GM19395 (cell line): ENCODE measurements around the gene APBA2.

Experiments
- ATAC-seq: cut with Tn5 transposase; IDR thresholded peaks from one replicate; pipeline ENCODE4 v1.9.1; 2021; ENCODE audit warnings: mild to moderate bottlenecking, moderate library complexity; ENCODE audit not compliant: unreplicated experiment

The APBA2 gene

DNA sequence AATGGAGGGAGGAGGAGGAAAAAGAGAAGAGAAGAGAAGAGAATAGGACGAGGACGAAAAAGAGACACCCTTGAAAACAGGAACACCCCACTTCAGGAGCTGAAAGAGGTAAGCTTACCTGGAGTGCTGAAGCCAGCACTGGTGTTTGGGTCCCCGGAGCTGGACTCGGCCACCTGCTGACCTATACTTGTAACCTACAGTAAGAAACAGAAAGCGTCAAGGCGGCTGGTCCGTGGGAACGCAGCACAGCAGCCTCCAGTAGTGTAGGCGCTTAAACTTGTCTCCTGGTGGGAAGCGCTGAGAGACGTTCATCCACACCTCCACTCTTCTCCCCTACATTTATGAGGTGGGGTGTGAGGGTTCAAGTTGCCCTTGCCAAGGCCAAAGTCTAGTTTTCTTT lies 242.9 kb downstream of the APBA2 start:
- no peak for ATAC-seq

DNA sequence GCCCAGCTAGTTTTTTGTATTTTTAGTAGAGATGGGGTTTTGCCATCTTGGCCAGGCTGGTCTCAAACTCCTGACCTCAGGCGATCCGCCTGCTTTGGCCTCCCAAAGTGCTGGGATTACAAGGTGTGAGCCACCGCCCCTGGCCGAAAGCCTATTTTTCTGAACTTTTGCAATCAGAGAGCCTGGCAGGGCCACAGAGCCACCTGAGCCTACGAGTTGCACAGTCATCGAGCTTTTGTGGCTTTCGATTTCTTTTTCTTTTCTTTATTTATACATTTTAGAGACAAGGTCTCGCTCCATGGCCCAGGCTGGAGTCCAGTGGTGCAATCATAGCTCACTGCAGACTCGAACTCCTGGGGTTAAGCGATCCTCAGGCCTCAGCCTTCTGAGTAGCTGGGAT lies 243.4 kb downstream of the APBA2 start:
- no peak for ATAC-seq

DNA sequence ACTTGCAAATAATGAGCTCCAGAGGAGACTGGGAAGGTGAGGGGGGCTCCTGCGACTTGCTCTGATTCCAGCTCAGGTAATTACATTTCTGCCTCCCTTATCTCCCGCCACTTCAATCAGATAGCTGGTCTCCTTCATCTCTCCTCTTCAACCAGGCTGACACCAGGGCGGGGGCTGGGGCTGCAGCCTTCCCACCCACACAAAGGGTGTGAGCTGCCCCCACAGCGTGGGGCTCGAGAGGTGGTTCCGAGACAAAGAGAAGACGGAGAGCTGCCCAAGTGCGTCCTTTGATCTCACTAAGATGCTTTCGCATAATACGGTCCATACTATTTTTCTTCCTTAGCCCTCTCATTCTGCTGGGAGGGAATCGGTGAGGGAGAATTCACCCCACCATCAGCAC lies 244.2 kb downstream of the APBA2 start:
- no peak for ATAC-seq

DNA sequence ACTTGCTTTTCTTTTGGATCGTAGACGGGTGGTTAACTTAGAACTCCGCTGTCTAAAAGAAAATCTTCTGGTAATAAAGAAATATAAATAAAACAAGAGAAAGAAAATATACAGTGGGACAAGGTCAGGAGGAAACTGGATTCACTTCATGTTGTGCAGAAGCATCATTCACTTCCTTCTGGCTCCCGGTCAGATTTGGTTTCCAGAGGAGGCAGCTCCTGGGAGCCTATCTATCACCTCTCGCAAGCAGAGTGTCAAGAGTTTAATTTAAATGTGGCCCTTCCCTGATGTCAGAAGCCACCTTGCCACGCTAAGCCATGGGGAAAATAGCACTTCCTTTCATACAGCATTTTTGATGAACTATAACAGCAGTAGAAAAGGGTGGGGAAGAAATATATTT lies 244.7 kb downstream of the APBA2 start:
- ATAC-seq, result no peak

DNA sequence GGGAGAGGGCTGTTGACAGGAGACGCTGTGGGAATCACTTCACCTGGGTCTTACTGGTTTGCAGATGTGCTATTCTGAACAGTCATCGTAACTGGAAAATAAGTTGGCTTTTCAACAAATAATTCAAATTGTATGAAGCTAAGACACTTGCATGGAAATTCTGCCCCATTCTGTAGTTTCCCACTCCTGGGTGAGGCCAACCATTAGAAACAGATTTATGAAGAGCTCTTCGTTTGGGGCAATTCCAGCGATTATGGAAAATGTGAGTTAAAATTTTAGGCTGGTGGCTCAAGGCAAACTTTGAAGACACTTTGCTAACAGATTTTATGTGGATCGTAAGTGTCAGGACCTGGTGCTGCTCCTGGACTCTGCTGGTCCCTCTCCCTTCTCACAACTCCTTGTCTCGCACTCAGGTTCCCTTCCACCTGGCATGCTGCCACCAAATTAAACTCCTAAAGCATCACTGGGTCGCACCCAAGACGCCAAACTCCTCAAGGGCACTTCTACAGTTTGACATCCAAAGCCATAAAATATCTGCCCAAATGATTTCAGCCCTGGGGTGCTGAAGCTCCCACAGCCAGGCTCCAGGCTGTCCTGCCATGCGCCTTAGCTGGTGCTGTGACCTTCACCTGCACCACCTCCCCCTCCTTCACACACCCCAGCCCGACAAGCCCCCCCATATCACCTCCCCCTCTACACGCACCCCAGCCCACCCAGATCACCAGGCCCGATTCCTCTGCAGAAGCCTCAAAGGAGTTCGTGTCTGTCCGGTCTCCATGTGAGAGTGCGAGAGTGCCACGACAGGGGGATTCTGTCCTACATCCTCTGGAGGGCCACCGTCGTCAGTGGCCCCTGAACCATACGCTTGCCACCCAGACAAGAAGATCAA lies 245.4 kb downstream of the APBA2 start:
- ATAC-seq, result no peak

DNA sequence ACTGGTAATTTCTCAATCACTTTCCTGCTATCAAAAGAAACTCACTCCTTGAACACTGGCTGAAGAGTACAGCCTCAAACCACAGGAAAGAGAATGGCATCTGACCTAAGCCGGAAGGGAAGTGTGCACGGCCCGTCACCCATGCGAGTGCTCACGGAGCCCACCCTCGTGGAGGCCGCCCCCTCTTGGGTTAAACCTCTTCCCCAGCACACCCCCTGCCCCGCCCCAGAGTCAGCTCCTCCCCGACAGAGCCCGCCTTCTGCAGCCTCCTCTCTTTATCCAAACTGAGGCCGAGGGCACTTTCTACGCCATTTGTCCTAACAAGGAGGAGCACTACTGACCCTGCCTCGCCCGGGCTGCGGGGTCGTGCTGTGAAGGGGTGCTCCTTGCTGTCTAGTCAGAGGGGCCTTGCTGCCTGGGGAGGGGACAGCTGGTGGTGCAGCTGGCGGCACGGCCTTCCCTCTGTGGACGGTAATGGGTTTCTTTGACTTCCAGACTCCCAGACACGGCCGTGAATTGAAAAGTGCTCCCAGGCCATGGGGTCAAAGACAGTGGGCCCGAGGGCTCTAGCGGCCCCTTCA lies 246.2 kb downstream of the APBA2 start:
- no peak for ATAC-seq

DNA sequence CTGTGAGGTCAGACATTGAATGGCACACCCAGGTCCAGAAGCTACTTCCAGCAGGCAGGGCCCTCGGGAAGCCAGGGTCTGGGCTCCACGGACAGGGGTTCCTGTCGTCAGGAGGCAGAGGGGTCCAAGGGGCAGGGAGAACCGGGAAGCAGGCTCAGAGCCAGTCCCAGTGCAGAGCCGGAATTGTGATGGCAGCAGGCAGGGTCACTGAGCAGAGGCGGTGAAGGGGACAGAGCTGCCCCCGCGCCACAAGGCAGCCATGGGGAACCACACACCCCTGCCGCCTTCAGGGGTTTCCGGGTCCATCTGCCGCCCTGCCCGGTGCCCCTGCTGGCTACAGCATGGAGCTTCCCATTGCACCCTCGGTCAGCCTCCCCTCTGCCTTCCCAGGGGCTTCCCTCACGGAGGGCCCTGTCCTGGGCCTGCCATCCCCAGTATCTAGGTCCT lies 247.0 kb downstream of the APBA2 start:
- no peak for ATAC-seq

DNA sequence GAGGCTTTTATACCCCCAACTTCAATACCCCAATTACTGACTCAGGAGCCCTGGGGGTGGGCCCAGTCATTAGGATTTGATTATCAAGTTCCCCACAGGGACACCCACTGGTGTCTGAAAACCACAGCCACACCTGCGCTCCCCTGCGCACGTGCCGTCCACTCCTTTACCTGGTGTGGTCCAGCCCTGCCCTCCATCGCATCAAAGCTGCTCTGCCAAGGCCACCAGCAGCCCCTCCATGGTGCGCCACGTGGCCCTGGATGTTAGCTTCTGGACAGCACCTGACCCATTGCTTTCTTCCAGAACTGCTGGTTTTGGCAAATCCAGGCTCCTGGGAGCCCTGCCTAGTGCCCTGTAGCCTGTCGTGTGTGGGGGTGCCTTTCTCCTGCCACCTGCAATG lies 247.5 kb downstream of the APBA2 start:
- ATAC-seq, result no peak

DNA sequence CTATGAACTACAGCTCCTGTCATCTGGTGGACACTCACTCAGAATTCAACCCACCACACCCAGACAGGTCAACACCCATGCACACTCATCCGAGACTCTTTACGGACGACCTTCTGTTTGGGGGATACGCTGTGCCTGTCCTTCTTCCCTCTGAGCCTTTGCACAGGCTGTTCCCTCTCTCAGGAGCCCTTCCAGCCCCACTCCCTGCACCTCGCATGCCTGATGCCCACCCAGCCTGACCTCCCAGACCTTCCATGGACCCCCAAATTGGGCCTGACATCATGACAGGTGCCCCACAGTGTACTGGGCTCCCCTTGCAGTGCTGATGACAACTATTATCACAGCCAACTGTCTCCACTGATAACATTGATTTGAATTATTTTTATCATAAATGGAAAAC lies 248.0 kb downstream of the APBA2 start:
- no peak for ATAC-seq

DNA sequence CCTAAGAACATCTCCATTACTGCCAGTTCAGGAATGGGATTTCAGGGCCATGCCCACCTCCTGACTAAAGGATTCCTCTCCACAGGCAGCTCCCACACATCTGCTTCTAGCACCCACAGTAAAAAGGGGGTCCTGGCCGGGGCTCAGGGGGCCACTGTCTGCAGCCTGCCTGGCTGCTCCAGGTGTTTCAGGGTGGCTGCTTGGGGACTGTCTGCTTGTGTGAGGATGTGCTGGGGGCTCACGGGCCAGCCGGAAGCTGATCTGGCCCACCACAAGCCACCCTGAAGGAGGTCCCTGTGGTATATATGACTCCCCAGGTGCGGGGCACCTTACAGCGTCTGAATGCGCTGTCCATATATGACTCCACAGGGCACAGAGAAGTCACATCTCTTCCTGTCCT lies 248.5 kb downstream of the APBA2 start:
- ATAC-seq, result no peak

DNA sequence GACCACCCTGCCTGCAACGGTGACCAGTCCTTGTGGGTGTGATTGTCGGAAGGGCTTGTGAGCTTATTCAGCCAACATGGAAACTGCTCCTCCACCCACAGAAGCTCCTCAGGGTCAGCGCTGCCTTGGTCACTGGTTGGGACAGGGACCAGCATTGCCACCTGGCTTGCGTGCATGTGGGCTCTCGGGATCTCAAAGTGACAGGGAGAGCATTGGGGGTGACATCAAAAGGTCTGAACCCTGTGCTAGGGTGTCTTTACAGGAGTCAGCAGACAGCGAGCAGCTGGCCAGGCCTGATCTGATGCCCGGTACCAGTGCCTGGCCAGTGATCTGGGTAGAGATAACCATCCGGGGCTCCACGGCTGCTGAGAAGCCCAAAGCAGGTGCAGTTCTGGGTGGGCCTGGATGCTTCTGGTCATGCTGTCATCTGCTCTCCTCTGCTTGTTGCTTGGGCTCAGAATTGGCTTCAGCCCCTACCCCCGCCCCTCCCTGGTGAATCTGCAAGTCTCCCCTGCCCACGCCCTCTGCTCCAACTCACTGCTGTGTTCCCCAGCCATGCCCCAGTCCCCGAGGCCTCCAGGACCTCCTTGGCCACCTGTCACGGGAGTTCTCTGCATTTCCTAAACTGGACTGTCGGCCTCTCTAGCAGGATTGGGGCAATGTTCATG lies 249.0 kb downstream of the APBA2 start:
- no peak for ATAC-seq

DNA sequence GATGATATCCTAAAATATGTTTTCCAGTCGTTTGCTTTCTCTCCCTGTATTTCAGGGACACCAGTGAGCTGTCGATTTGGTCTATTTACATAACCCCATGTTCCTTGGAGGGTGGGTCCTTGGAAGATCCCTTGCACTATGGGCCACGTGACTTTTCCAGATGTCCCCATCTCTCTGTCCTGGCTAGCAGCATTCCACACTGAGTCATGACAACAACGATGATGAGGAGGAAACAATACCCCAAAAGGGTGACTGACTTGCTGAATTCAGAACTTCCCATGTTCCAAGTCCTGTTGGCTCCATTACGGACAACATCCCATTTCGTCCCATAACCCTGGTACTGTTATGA lies 249.5 kb downstream of the APBA2 start:
- ATAC-seq, result no peak

DNA sequence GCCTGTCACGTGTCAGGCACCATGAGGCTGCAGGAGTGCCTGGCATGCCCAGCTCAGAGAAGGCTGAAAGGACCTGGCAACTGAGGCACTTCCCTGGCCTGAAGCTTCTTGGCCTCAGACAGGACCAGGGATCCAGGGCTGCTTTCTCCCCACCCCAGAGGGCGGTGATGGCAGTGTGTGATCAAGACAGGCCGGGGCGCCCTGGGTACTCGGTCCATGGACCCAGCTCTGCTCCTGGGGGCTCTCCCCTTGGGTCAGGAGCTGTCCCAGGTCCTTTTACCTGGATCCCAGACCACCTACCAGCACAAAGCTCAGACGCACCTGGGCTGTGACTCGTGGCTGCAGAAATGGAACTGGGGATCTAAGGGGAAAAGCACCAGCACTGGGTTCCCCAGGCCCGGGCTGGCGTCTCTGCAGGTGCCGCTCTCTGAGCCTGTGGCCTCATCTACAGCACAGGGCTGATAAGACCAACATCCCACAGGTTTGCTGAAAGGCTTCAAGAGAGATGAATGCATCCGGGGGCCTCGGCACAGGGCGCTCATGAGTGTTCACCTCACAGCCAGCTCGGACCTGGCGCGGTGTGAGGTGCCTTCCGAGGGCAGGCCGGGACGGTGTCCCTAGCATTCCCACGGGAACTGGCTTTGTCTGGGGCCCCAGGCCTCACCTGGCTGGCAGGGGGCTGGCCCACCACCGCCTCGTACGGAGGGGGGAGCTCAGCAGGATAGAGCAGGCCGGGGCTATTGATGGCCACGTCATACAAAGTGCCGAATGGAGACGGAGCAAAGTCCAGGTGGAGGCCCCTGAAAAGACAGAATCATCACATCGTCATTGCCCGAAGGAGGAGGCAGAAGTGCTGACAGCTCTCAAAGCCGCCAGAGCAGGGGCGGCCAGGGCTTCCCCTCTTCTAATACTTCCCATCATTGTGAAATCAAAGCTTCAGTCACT lies 250.2 kb downstream of the APBA2 start:
- ATAC-seq, result no peak

DNA sequence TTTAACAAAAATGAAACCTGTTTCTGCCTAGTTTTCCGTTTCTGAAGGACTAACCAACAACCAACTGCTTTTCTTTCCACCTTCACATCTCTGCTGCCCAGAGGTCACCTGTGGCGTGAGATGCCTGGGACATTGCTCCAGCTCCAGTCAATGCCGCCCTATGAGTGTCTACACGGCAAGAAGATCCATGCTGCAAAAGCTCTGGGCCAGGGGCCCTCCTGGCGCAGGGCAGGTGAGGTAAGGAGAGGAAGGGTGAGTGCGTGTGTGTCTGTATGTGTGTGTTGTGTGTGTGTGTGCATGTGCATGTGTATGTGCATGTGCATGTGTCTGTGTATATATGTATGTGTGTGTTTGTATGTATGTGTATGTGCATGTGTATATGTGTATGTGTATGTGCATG lies 252.5 kb downstream of the APBA2 start:
- ATAC-seq, result no peak

DNA sequence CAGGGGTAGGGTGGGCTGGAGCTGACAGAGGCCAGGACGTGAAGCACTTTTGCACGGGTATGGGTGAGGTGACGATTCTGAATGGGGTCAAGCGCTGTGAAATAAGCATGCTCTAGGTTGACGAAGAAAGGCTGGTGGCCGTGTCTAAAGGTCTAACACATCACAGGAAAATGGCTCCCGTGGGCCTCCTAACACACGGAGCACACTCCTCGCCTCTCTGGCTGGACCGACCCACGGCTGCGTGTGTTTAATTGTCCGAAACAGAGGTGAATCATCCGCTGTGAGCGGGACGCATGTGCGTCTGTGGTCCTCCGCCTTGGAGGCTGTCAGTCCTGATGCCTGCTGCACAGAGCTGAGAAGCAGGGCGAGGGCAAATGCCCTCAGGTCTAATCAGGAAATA lies 253.3 kb downstream of the APBA2 start:
- ATAC-seq, result no peak

DNA sequence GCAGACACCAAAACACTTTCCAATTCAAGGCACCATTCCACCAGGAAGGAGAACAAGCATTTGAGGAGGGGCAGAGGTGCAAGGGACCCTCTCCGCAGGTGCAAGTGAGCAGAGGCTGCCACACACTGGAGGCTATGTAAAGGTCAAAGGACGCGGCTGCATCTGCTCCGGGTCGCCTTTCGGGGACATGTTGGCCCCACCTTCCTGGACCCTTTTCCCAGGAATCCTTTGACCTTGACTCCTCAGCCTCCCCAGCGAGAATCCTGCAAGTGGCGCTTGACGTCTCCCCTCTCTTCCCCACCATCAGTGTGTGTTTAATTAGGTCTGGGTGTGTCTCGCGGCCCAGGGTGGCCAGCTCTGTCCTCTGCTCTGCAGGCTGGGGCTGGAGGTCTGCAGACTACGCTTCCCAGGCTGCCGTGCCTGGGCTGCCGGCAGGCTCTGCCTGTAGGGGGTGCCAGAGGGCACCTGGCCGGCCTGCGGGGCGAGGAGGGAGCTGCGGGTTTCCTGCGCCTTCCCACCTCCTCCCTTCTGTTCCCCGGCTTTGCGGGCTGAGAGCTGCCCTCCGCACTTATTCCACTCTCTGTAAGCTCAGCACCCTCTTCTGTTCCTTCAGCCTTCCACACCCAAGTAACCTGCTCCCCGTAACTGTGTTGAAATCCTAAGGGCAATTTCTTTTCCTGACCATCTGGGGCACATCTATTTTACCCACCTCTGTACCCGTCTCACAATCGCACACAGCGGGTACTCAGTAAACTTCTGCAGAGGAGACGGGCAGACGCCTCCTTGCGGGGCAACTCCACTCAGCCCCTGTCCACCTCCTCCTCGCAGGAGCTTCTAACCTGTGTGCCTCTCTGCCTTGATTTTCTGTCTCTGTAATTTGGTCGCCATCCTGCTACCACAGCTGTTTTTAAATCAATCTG lies 254.0 kb downstream of the APBA2 start:
- no peak for ATAC-seq

DNA sequence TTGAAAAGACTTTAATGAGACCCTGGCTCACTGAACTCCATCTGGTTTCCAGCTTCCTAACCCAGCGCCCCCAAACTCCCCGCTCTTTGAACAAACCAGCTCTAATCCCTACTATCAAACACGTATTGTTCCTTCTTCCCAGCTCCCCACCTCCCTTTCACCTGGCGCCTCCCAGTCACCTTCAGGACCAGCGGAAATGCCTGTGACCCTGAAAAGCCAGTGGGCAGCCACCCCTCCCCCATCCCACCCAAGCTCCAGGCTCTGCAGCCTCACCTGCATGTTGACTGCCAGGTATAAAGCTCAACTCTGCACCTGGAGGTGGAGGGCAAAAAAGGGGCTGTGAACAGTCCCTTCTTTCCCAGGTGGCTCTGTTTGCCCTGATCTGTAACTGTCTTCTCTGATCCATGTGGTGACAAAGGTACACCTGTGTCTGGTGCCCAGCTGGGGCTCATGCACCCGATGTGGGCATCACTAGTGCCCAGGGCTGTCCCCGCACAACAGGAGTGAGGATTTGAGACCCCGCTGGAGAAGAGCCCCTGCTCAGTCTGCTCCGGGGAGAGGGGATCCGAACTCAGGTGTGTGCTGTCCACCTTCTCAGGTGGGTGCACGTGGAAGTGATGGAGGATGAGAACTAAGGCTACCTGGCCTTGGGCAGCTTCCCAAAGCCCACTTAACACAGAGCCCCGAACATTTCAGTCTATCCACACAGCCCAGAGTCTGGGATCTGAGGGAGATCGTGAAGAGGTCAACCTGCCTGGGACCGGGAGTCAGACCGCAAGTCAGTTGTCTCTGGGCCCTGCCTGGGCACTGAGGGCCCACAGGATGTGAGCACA lies 254.9 kb downstream of the APBA2 start:
- no peak for ATAC-seq

DNA sequence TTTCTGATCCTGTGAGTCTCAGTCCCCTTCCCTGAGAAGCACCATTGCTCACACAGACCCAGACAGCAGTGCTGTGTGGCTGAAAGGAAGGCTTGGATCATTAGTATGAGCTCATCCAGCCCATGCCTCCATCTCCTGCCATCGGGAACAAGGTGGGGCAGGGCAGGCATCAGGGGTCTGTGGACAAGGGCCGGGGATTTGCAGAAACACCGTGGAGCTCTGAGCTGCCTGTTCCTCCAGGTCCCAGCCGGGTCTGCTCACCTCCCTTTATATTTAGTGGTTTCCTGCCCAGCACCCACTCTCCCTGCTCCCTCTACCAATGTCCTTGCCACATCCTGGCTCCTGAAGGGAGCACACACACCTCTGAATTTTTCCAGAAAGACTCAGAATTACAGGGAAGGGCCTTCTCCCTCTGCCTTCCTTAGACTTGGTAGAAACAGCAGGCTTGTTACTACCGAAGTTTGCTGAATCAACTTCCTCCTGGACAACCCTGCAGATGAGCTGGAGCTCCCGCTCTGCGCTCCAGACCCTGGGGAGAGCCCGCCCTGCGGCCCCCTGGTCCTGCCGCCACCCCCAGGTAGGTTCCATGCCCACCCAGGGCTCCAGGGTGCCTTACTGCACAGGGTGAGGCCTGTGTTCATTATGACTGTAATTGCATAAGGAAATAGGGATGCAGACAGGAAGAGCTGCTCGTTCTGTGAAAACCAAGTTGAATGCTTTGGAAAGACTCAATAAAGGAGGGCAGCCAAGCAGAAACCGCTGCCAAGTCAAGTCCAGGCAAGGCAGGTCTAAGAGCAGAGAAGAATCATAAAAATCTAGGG lies 255.7 kb downstream of the APBA2 start:
- no peak for ATAC-seq
